ENCODE data around the gene NADK. TPM values are rescaled to one million over a fixed set of nuclear protein-coding genes. Genes with fewer than 3 reads are reported as not detected.

NADK gene
- total and polyA plus RNA-seq, 7 donors: 14.5 to 37.7 (median 24.7) TPM

- ATAC-seq (no peak), DNase-seq (no peak)
- TF ChIP-seq, protein P1, sequence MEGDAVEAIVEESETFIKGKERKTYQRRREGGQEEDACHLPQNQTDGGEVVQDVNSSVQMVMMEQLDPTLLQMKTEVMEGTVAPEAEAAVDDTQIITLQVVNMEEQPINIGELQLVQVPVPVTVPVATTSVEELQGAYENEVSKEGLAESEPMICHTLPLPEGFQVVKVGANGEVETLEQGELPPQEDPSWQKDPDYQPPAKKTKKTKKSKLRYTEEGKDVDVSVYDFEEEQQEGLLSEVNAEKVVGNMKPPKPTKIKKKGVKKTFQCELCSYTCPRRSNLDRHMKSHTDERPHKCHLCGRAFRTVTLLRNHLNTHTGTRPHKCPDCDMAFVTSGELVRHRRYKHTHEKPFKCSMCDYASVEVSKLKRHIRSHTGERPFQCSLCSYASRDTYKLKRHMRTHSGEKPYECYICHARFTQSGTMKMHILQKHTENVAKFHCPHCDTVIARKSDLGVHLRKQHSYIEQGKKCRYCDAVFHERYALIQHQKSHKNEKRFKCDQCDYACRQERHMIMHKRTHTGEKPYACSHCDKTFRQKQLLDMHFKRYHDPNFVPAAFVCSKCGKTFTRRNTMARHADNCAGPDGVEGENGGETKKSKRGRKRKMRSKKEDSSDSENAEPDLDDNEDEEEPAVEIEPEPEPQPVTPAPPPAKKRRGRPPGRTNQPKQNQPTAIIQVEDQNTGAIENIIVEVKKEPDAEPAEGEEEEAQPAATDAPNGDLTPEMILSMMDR (IDR thresholded peaks at IDR 0.05): no peak
- H3K27me3 ChIP-seq (ENCODE audit: insufficient read depth in 3 of 3, low read length in 2 of 3): no peaks in the 10 kb centered on the region
- peaks cover 0 to 32% of the 10 kb centered on the region in 2 donors for H3K36me3 ChIP-seq (ENCODE audit: insufficient read depth in 1 of 2, low read depth in 1 of 2)
- no peak overlapping the region for H3K27ac ChIP-seq
- H3K4me3 ChIP-seq: no peak overlapping the region
- peaks cover under 1% of the 10 kb centered on the region for H3K4me1 ChIP-seq
- 98 to 100% (median 100%) methylated on average over 3 of the region's 3 CpGs for WGBS, 3 donors
- peaks cover 19% of the 10 kb centered on the region for H3K9me3 ChIP-seq
- intact Hi-C loops (cut with DNase I): no loop called here
Measured at GRCh38 chr1:1770102-1770501, 8.2 kb downstream of the NADK start.

GRCh38 chr1:1768249-1768992 lies 9.8 kb downstream of the NADK start:
- no peak for ATAC-seq
- no peak for DNase-seq
- WGBS, 3 donors: 92 to 96% (median 95%) methylated on average over 7 of the region's 7 CpGs
- Histone ChIP-seq H3K27me3 (ENCODE audit: insufficient read depth in 3 of 3, low read length in 2 of 3) (no peaks in the 10 kb centered on the region), H3K27ac (no peak overlapping the region), H3K4me3 (no peak overlapping the region), H3K9me3 (peaks cover 19% of the 10 kb centered on the region), H3K36me3 (ENCODE audit: insufficient read depth in 1 of 2, low read depth in 1 of 2) (peaks cover 0 to 49% of the 10 kb centered on the region in 2 donors), H3K4me1 (no peaks in the 10 kb centered on the region)
- intact Hi-C loops (cut with DNase I): no loop called here
- TF ChIP-seq, protein P1 (IDR thresholded peaks at IDR 0.05): no peak

GRCh38 chr1:1764876-1765470 lies 13.3 kb downstream of the NADK start:
- 86 to 90% (median 87%) methylated on average over 23 of the region's 23 CpGs for WGBS, 3 donors
- no peaks in the 10 kb centered on the region for H3K4me1 ChIP-seq
- no peaks in the 10 kb centered on the region for H3K27me3 ChIP-seq (ENCODE audit: insufficient read depth in 3 of 3, low read length in 2 of 3)
- H3K27ac ChIP-seq: no peak overlapping the region
- peaks cover 2% of the 10 kb centered on the region for H3K9me3 ChIP-seq
- peaks cover 3 to 63% of the 10 kb centered on the region in 2 donors for H3K36me3 ChIP-seq (ENCODE audit: insufficient read depth in 1 of 2, low read depth in 1 of 2)
- no peak overlapping the region for H3K4me3 ChIP-seq
- intact Hi-C loops (cut with DNase I): no loop called here
- DNase-seq (peak in 1 of 2 donors; percentile 33), ATAC-seq (no peak)
- TF ChIP-seq, protein P1 (IDR thresholded peaks at IDR 0.05): no peak

DNA sequence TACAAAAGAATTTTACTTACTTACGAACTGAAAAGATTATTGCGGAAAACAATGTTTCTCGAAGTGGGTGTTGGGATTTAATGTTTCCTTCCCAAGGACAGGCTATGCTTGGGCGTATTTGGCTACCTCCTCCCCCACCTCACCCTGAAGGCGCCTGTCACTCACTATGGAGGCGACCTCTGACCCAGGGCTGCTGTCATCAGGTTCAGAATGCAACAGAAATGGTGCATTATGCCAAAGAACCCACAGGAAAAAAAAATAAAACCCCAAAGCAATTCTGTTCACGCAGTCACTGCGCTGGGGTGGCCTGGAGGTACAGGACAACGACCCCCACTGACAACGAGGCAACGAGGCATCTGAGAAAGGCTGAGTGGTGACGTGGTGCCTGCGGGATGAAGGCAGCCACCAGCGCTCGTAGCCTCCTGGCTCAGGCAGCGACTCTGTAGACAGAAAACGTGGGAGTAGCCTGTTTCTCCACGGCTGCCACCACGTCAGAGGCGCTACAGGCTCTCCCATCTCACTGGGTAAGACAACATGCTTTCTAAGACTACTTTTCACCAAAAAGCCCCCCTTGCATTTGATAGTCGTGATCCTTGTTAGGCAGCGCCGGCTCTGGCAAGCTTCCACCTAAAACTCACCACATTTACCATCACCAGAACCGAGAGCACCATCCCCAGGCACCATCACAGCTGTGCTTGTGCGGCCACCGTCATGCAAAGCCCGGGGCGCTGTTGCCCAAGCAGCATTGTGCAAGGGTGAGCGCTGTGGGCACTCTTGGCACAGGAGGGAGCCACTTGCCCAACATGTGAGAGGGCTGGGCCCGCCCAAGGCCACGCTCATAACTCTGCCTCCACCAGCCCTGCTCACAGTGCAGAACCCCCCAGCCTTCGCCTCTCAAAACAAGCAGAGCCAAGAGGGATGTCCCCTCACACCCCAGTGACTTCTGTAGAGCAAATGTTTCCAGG lies 14.3 kb downstream of the NADK start:
- peaks cover 6% of the 10 kb centered on the region for H3K4me1 ChIP-seq
- DNase-seq: peak; percentile 81 to 85
- H3K36me3 ChIP-seq (ENCODE audit: insufficient read depth in 1 of 2, low read depth in 1 of 2): peaks cover 3 to 71% of the 10 kb centered on the region in 2 donors
- WGBS, 3 donors: 81 to 86% (median 85%) methylated on average over 31 to 32 of the region's 32 CpGs
- H3K27me3 ChIP-seq (ENCODE audit: insufficient read depth in 3 of 3, low read length in 2 of 3): no peaks in the 10 kb centered on the region
- H3K9me3 ChIP-seq: no peaks in the 10 kb centered on the region
- intact Hi-C loops (cut with DNase I): no loop called here
- TF ChIP-seq, protein P1 (IDR thresholded peaks at IDR 0.05): no peak
- peak; percentile 72 to 93 (median 86) for ATAC-seq
- H3K4me3 ChIP-seq: no peak overlapping the region
- no peak overlapping the region for H3K27ac ChIP-seq
